MCF 10A (cell line): ENCODE data around the gene RCAN2. TPM values are rescaled to one million over a fixed set of nuclear protein-coding genes. Genes with fewer than 3 reads are reported as not detected.

Experiments used
- BruUV-seq: library from RNA; stranded (reverse); fragments of 400-500 nt; replicated peaks from 2 replicates; lab custom pipeline; 2021; lab: Mats Ljungman, UMichigan
- CTCF ChIA-PET: fragments of 300-600 bp; sonication (Branson Sonifier 250); formaldehyde crosslinking; extraction: SDS; loops from one replicate; lab custom pipeline; 2021; ENCODE audit warnings: antibody characterized with exemption, inconsistent platforms; lab: Yijun Ruan, JAX
- POLR2A ChIA-PET: fragments of 300-600, 350-650 bp; sonication (Branson Sonifier 250); formaldehyde crosslinking; extraction: SDS; loops from one replicate; lab custom pipeline; 2020; ENCODE audit warnings: antibody characterized with exemption, inconsistent platforms; lab: Yijun Ruan, JAX
- DNase-seq: peaks from one replicate; pipeline ENCODE4 v3.0.0-alpha.2; 2018; ENCODE audit not compliant: unreplicated experiment
- H3K27ac Mint-ChIP-seq: one replicate; pipeline ENCODE4 v1.8.0; 2022; ENCODE audit warnings: mild to moderate bottlenecking, low read depth, mixed read lengths; ENCODE audit not compliant: unreplicated experiment
- H3K27me3 Mint-ChIP-seq: one replicate; pipeline ENCODE4 v1.8.0; 2022; ENCODE audit warnings: mixed read lengths; ENCODE audit not compliant: insufficient read depth, unreplicated experiment
- H3K36me3 Mint-ChIP-seq: one replicate; pipeline ENCODE4 v1.8.0; 2022; ENCODE audit warnings: mild to moderate bottlenecking, moderate library complexity, mixed read lengths; ENCODE audit not compliant: insufficient read depth, unreplicated experiment
- H3K4me1 Mint-ChIP-seq: one replicate; pipeline ENCODE4 v1.8.0; 2022; ENCODE audit warnings: mixed read lengths; ENCODE audit not compliant: insufficient read depth, unreplicated experiment
- H3K4me3 Mint-ChIP-seq: one replicate; pipeline ENCODE4 v1.8.0; 2022; ENCODE audit warnings: mild to moderate bottlenecking, moderate library complexity, mixed read lengths; ENCODE audit not compliant: unreplicated experiment
- H3K9me3 Mint-ChIP-seq: one replicate; pipeline ENCODE4 v1.8.0; 2022; ENCODE audit warnings: mixed read lengths; ENCODE audit not compliant: unreplicated experiment
- intact Hi-C: fragments of 100-400 bp; cut with micrococcal nuclease; formaldehyde crosslinking; loops from 2 replicates; pipeline ENCODE4 v1.14.1; 2022
- total RNA-seq: library from RNA; stranded (reverse); gene quantifications from 2 replicates; pipeline ENCODE4 v1.2.3, GENCODE V29; 2022
- TF ChIP-seq, protein P1 (sequence below): fragments of 200-600 bp; IDR thresholded peaks from one replicate; pipeline ENCODE4 v1.8.0; 2022; ENCODE audit warnings: antibody characterized with exemption, mild to moderate bottlenecking; ENCODE audit not compliant: unreplicated experiment

Gene RCAN2
- total RNA-seq, 1 experiment from 2014 or later = 0.09 TPM

DNA sequence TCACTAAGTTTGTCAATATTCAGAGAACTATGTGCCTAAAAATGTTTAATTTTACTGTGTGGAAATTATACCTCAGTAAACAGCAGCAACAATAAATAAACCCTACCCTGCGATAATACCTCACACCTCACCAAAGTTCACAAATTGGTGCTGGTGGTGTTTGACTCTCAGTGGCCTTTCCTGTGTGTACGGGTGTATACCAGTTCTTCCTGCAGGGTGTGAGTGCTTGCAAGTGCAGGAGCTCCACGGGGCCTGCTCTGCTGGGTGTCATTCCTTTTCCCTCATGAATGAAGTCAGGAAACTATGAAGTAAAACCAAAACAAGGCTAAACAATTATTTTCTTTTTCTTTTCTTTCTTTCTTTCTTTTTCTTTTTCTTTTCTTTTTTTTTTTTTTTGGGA lies 316.3 kb downstream of the RCAN2 start:
- TF ChIP-seq, protein P1, sequence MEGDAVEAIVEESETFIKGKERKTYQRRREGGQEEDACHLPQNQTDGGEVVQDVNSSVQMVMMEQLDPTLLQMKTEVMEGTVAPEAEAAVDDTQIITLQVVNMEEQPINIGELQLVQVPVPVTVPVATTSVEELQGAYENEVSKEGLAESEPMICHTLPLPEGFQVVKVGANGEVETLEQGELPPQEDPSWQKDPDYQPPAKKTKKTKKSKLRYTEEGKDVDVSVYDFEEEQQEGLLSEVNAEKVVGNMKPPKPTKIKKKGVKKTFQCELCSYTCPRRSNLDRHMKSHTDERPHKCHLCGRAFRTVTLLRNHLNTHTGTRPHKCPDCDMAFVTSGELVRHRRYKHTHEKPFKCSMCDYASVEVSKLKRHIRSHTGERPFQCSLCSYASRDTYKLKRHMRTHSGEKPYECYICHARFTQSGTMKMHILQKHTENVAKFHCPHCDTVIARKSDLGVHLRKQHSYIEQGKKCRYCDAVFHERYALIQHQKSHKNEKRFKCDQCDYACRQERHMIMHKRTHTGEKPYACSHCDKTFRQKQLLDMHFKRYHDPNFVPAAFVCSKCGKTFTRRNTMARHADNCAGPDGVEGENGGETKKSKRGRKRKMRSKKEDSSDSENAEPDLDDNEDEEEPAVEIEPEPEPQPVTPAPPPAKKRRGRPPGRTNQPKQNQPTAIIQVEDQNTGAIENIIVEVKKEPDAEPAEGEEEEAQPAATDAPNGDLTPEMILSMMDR = no peak
- Mint-ChIP-seq H3K4me3 (no peak overlapping the region), H3K27me3 (peaks cover 27% of the 10 kb centered on the region), H3K9me3 (no peaks in the 10 kb centered on the region), H3K36me3 (no peaks in the 10 kb centered on the region), H3K4me1 (no peaks in the 10 kb centered on the region), H3K27ac (no peak overlapping the region)
- BruUV-seq = no TSS peak
- CTCF ChIA-PET = interaction anchor here (1.2 kb wide), 1 partner anchor 235 kb away, joined by 3 read pairs; no protein-coding TSS in a partner anchor
- no peak for DNase-seq
- intact Hi-C loops = no loop called here
- POLR2A ChIA-PET = no interaction called here

DNA sequence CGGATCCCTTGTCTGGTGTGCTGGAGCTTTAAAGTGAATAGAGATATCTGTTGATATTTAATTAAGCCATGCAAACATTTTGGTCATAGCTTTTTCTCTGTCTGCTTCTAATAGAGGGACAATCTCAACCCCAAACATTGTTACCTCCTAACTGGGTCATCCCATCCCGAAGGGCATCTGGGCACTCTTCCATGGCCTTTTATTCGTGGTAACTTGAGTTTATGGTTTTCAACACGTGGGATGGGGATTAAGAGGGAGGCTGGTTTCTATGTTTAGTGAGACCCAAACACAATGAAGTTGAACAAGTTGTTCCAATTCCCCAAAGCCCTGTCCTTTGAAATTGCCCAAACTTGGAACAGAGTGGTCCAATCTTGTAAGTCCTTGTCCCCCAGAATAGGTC lies 319.1 kb downstream of the RCAN2 start:
- DNase-seq = no peak
- intact Hi-C loops = no loop called here
- POLR2A ChIA-PET = no interaction called here
- Mint-ChIP-seq H3K27ac (no peak overlapping the region), H3K4me1 (no peaks in the 10 kb centered on the region), H3K36me3 (no peaks in the 10 kb centered on the region), H3K4me3 (no peak overlapping the region), H3K9me3 (no peaks in the 10 kb centered on the region), H3K27me3 (peaks cover 37% of the 10 kb centered on the region)
- TF ChIP-seq, protein P1 = no peak
- CTCF ChIA-PET = no interaction called here
- no TSS peak for BruUV-seq

Other genes with a start within 250 kb of the RCAN2 start
- 7.2 and 7.4 TPM in 2 replicates for gene CYP39A1, start 161.4 kb upstream of the RCAN2 start, total RNA-seq
- gene SLC25A27, start 161.5 kb upstream of the RCAN2 start, total RNA-seq = 21.7 and 36.9 TPM in 2 replicates
- 0.56 and 0.66 TPM in 2 replicates for gene TDRD6, start 196.4 kb upstream of the RCAN2 start, total RNA-seq
- not detected in 2 replicates for gene PLA2G7, start 243.9 kb upstream of the RCAN2 start, total RNA-seq